ENCODE measurements around the gene RHOJ. TPM values are rescaled to one million over a fixed set of nuclear protein-coding genes. Genes with fewer than 3 reads are reported as not detected.
A peak's percentile ranks its signal among the peaks of the same experiment; 100 is the strongest.

Gene RHOJ
- total and polyA plus RNA-seq, 2 donors (not counting 3 experiments of a cell fraction or from before 2014, with no cell fraction given) = 191 to 486 TPM

DNA sequence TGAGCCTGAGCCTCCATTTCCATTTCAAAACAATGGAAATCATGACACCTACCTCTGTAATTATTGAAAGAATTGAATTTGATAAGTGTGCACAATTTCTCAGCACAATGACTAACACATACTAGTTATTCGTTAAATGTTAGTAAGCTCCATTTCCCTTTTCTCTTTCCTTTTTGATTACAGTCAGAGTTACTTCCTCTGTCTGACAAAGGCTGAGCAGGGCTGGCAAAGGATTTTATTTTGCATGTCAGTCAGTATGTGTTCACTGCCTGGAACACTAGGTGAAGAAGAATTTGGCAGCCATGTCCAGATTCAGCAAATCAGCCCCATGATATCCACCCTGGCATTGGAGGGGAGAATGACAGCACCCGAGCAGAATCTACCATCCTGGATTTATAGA, 12.2 kb upstream of the RHOJ start:
- POLR2A ChIA-PET = interaction anchor here (1.5 to 3.2 kb wide), 2 partner anchors 13 to 37 kb away, joined by 3 to 30 read pairs; partner anchors contain the start of gene RHOJ
- Histone ChIP-seq H2AFZ (ENCODE audit: low read depth, low read length) (peak overlapping the region; percentile 0), H3K27me3 (ENCODE audit: control insufficient read depth in 2 of 2, insufficient read depth in 2 of 2, low read length in 2 of 2) (no peaks in the 10 kb centered on the region), H3K9me1 (replicated peaks; ENCODE audit: control insufficient read depth, extremely low read depth, insufficient read depth, low read length) (no peaks in the 10 kb centered on the region), H3K79me2 (ENCODE audit: control insufficient read depth, insufficient read depth, low read length) (no peaks in the 10 kb centered on the region), H3K9me3 (replicated peaks; ENCODE audit: control insufficient read depth, insufficient read depth, low read length) (no peaks in the 10 kb centered on the region), H3K9ac (replicated peaks; ENCODE audit: extremely low read depth, insufficient read depth, low read length) (peak overlapping the region; percentile 6), H3K36me3 (ENCODE audit: control insufficient read depth in 2 of 2, extremely low read depth in 1 of 2, insufficient read depth in 2 of 2, low read length in 2 of 2) (no peaks in the 10 kb centered on the region), H3K4me2 (ENCODE audit: insufficient read depth, low read length) (peak overlapping the region; percentile 62), H3K4me1 (ENCODE audit: control insufficient read depth, extremely low read depth, insufficient read depth, low read length) (peaks cover 26% of the 10 kb centered on the region), H4K20me1 (replicated peaks; ENCODE audit: control insufficient read depth, extremely low read depth, insufficient read depth, low read length) (no peaks in the 10 kb centered on the region), H3K27ac (ENCODE audit: insufficient read depth, low read depth, low read length) (peak overlapping the region; percentile 84), H3K4me3 (replicated peaks in 1 of 3; ENCODE audit: insufficient read depth in 1 of 3, low read depth in 1 of 3, low read length in 3 of 3) (no peak overlapping the region)
- intact Hi-C loops (cut with micrococcal nuclease) (loop anchor here (1.0 kb wide), 2 partner anchors 9 to 12 kb away; partner anchors contain the start of gene RHOJ), dilution Hi-C loops (cut with MboI; ENCODE audit: extremely low pct_ligation_motif_present, low sequenced_read_pairs) (no loop called here)
- no TSS peak for BruUV-seq (replicated peaks)
- FAIRE-seq = peak; percentile 82
- TF ChIP-seq FOS (IDR thresholded peaks at IDR 0.05; ENCODE audit: borderline replicate concordance, insufficient read depth, low read length) = peak; percentile 86
- TF ChIP-seq CTCF (IDR thresholded peaks at IDR 0.05; ENCODE audit: extremely low read depth in 1 of 2, insufficient read depth in 1 of 2, low read depth in 1 of 2, low read length in 2 of 2) = no peak
- TF ChIP-seq GATA2 (IDR thresholded peaks at IDR 0.05; ENCODE audit: insufficient read depth, insufficient read length, low read depth, low read length) = peak; percentile 48
- peak; percentile 65 for TF ChIP-seq JUN (IDR thresholded peaks at IDR 0.05; ENCODE audit: borderline replicate concordance, insufficient read depth, insufficient read length, low read depth)
- peak; percentile 34 for TF ChIP-seq POLR2A (IDR thresholded peaks at IDR 0.05; ENCODE audit: low read depth, low read length)
- no peak for TF ChIP-seq EZH2 (IDR thresholded peaks at IDR 0.05; ENCODE audit: borderline replicate concordance, low read depth, low read length, severe bottlenecking)
- TF ChIP-seq, protein P1, sequence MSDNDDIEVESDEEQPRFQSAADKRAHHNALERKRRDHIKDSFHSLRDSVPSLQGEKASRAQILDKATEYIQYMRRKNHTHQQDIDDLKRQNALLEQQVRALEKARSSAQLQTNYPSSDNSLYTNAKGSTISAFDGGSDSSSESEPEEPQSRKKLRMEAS (IDR thresholded peaks at IDR 0.05; ENCODE audit: insufficient read depth, insufficient read length) = no peak
- TF ChIP-seq POLR2AphosphoS5 (IDR thresholded peaks at IDR 0.05; ENCODE audit: insufficient read depth, low read depth, low read length) = peak; percentile 77
- TF ChIP-seq MYC (IDR thresholded peaks at IDR 0.05; ENCODE audit: low read depth, low read length) = no peak
- peak; percentile 93 for DNase-seq (ENCODE audit: low read depth, low spot score)
- CTCF ChIA-PET = interaction anchor here (0.8 to 3.7 kb wide), 9 partner anchors 9 to 85 kb away, joined by 3 to 48 read pairs (median 4); partner anchors contain the start of gene RHOJ

All from endothelial cell of umbilical vein (primary cell).